IPS DF 4.7 (cell line): ENCODE data around the gene PLA2G12B.

ENCODE experiments used
- DNase-seq: peaks from one replicate; pipeline ENCODE4 v3.0.0-alpha.2; 2013; ENCODE audit warnings: low spot score; ENCODE audit errors: extremely low read depth

Gene PLA2G12B

DNA sequence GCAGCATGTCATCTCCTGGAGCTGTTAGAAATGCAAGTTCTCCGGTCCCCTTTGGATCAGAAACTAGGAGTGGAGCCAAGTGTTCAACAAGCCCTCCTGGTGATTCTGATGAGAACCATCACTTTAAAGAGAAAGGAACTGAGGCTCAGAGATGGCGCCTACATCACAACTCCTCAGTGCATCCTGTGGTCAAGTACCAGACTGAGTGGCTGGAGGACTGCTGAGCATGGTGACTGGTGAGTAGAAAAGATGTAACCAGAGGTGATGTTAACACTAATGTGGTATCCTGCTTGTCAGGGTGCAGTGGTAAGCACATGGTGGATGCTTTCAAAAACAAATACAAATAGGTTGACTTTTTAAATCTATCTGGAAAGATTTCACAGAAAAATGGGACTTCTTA is 64.5 kb downstream of the PLA2G12B start:
- no peak for DNase-seq

DNA sequence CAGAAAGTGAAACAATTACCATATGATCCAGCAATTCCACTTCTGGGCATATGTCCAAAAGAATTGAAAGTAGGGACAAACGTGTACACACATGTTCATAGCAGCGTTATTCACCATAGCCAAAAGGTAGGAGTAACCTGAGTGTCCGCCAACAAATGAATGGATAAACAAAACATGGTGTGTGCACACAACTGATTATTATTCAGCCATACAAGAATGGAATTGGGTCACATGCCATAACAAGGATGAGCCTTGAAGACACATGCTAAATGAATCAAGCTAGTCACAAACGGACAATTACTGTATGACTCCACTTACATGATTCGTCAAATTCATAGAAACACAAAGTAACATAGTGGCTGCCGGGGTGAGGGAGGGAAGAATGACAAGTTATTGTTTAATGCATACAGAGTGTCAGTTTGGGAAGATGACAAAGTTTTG is 65.2 kb downstream of the PLA2G12B start:
- DNase-seq: no peak

GRCh38 chr10:72888151-72888638 is 66.4 kb downstream of the PLA2G12B start:
- no peak for DNase-seq

- DNase-seq: peak; percentile 36
These were observed 67.6 kb downstream of the PLA2G12B start for GRCh38 chr10:72887043-72887442.

GRCh38 chr10:72886621-72887020 is 68.0 kb downstream of the PLA2G12B start:
- no peak for DNase-seq

DNA sequence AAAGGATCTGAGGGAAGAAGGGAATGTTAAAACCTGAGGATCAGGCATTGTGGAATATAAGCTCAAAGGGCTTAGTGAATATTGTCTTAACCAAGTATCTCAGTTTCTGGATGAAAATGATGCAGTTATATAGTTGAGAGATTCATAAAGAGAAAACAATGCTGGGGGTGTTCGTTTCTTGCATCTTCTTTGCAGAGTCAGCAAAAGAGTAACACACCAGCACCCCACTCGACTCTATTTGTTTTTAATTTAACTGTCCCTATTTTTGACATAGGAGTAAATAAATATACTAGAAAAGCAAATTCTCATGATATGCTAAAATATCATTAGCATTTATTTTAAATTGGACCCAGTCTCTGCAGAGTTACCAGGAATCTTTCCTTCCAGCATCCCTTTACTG is 68.7 kb downstream of the PLA2G12B start:
- no peak for DNase-seq
